Measurements from ENCODE around the gene HLA-DRA.
"Not testable (repeated sequence)": the region's sequence is repeated elsewhere in the genome, so short reads cannot be mapped to it uniquely, and the experiment has no call there.

The HLA-DRA gene

DNA sequence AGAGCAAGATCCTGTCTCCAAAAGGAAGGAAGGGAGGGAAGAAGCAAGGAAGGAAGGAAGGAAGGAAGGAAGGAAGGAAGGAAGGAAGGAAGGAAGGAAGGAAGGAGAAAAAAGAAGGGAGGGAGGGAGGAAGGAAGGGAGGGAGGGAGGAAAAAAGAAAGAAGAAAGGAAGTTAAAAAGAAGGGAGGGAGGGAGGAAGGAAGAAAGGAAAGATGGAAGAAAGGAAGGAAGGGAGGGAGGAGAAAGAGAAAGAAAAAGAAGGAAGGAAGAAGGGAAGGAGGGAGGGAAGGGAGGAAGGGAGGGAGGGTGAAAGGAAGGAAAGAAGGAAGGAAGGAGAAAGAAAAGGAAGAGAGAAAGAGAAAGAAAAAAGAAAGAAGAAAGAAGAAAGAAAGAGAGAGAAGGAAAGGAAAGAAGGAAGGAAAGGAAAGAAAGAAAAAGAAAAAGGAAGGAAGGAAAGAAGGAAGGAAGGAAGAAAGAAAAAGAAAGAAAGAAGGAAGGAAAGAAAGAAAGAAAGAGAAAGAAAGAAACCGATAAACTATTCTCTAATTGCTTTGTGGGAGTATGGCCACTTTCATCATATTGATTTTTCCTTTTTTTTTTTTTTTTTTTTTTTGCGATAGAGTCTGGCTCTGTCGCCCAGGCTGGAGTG is 9.5 kb downstream of the HLA-DRA start:
- Histone ChIP-seq H3K4me3 (ENCODE audit: low read depth, low read length) (no peak overlapping the region), H3K4me1 (ENCODE audit: control insufficient read depth, insufficient read depth, low read length, unreplicated experiment) (no peaks in the 10 kb centered on the region), H3K27ac (ENCODE audit: low read depth, low read length) (no peak overlapping the region), H3K79me2 (ENCODE audit: control insufficient read depth, insufficient read depth, low read length, unreplicated experiment) (no peaks in the 10 kb centered on the region), H3K36me3 (ENCODE audit: insufficient read depth, low read length) (no peaks in the 10 kb centered on the region), H2AFZ (ENCODE audit: low read length, unreplicated experiment) (no peak overlapping the region), H3K27me3 (ENCODE audit: insufficient read depth, low read length) (peaks cover 24% of the 10 kb centered on the region)

DNA sequence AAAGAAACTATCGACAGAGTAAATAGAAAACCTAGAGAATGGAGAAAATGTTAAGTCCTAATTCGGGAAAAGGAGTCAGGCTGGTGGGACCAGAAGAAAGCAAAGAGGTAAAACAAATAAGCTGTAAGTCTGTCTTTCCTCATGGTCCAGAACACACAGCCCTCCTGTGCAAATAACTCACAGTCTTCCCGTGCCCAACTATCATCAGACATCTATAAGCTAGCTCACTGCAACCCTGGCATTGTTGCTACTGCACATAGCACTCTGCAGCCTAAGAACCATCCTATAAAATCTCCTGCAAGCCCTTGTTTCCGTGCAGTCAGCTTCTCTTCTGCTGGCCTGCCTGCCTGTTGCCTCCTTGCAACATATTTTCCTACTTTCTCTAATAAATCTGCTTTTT is 17.4 kb downstream of the HLA-DRA start:
- Histone ChIP-seq H3K79me2 (ENCODE audit: control insufficient read depth, insufficient read depth, low read length, unreplicated experiment) (no peaks in the 10 kb centered on the region), H3K27ac (ENCODE audit: low read depth, low read length) (no peak overlapping the region), H3K4me3 (ENCODE audit: low read depth, low read length) (no peak overlapping the region), H3K27me3 (ENCODE audit: insufficient read depth, low read length) (peaks cover 47% of the 10 kb centered on the region), H3K36me3 (ENCODE audit: insufficient read depth, low read length) (no peaks in the 10 kb centered on the region), H3K4me1 (ENCODE audit: control insufficient read depth, insufficient read depth, low read length, unreplicated experiment) (no peaks in the 10 kb centered on the region), H2AFZ (ENCODE audit: low read length, unreplicated experiment) (no peak overlapping the region)

DNA sequence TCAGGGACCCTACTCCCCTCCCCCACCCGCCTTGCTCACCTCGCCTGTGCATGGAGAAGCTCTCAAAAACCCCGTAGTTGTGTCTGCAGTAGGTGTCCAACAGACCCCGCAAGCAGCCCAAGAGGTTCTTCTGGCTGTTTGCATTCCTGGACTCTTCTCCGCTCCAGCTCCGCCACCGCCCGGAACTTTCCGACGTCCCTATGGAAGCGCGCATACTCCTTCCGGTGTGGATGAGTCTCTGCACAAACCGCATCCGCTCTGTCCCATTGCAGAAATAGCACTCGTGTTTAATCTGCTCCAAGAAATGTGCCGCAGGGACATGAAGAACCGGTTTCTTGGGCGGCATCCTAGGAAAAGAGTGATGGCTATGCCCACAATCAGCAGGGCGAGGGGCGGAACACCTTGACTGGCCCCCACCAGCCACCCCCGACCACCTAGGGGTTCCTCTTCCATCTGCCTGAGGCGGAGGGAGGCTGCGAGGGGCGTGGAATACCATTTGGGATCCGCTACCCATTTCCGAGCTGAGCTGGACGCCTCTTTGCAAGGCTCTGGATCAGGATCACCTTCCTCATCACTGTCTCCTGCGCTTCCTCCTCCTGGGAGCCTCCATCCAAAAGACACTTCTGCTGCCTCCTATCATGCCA is 20.2 kb downstream of the HLA-DRA start:
- Histone ChIP-seq H3K27ac (ENCODE audit: low read depth, low read length) (no peak overlapping the region), H3K27me3 (ENCODE audit: insufficient read depth, low read length) (peaks cover 75% of the 10 kb centered on the region), H3K36me3 (ENCODE audit: insufficient read depth, low read length) (no peaks in the 10 kb centered on the region), H2AFZ (ENCODE audit: low read length, unreplicated experiment) (no peak overlapping the region), H3K79me2 (ENCODE audit: control insufficient read depth, insufficient read depth, low read length, unreplicated experiment) (no peaks in the 10 kb centered on the region), H3K4me1 (ENCODE audit: control insufficient read depth, insufficient read depth, low read length, unreplicated experiment) (no peaks in the 10 kb centered on the region), H3K4me3 (ENCODE audit: low read depth, low read length) (no peak overlapping the region)

- Histone ChIP-seq H3K4me1 (ENCODE audit: control insufficient read depth, insufficient read depth, low read length, unreplicated experiment) (no peaks in the 10 kb centered on the region), H2AFZ (ENCODE audit: low read length, unreplicated experiment) (no peak overlapping the region), H3K27me3 (ENCODE audit: insufficient read depth, low read length) (peaks cover 79% of the 10 kb centered on the region)
Observed at GRCh38 chr6:32460528-32460927, 20.8 kb downstream of the HLA-DRA start.

GRCh38 chr6:32461493-32461892 is 21.8 kb downstream of the HLA-DRA start:
- Histone ChIP-seq H2AFZ (ENCODE audit: low read length, unreplicated experiment) (no peak overlapping the region), H3K4me1 (ENCODE audit: control insufficient read depth, insufficient read depth, low read length, unreplicated experiment) (no peaks in the 10 kb centered on the region), H3K79me2 (ENCODE audit: control insufficient read depth, insufficient read depth, low read length, unreplicated experiment) (no peaks in the 10 kb centered on the region), H3K4me3 (ENCODE audit: low read depth, low read length) (no peak overlapping the region), H3K36me3 (ENCODE audit: insufficient read depth, low read length) (no peaks in the 10 kb centered on the region), H3K27me3 (ENCODE audit: insufficient read depth, low read length) (peaks cover 77% of the 10 kb centered on the region), H3K27ac (ENCODE audit: low read depth, low read length) (no peak overlapping the region)

More at GRCh38 chr6:32460528-32460927, 20.8 kb downstream of the HLA-DRA start:
- Histone ChIP-seq H3K27ac (ENCODE audit: low read depth, low read length) (no peak overlapping the region), H3K79me2 (ENCODE audit: control insufficient read depth, insufficient read depth, low read length, unreplicated experiment) (no peaks in the 10 kb centered on the region), H3K4me3 (ENCODE audit: low read depth, low read length) (no peak overlapping the region), H3K36me3 (ENCODE audit: insufficient read depth, low read length) (no peaks in the 10 kb centered on the region)

DNA sequence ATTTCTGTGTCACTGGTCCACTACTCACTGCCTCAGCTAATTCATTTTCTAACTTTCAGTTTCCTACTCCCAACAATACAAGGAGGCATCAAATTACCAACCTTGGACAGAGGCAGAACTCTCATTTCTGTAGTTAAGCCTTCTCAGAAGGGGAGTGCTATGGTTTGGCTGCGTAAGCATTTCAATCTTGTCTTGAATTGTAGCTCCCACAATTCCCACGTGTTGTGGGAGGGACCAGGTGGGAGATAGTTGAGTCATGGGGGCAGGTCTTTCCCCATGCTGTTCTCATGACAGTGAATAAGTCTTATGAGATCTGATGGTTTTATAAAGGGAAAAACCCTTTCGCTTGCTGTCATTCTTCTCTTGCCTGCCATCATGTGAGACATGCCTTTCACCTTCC is 22.9 kb downstream of the HLA-DRA start:
- no peak overlapping the region for H3K4me3 ChIP-seq (ENCODE audit: low read depth, low read length)
- H3K27me3 ChIP-seq (ENCODE audit: insufficient read depth, low read length), result peaks cover 73% of the 10 kb centered on the region
- no peak overlapping the region for H3K27ac ChIP-seq (ENCODE audit: low read depth, low read length)
- no peaks in the 10 kb centered on the region for H3K4me1 ChIP-seq (ENCODE audit: control insufficient read depth, insufficient read depth, low read length, unreplicated experiment)
- no peaks in the 10 kb centered on the region for H3K36me3 ChIP-seq (ENCODE audit: insufficient read depth, low read length)
- no peak overlapping the region for H2AFZ ChIP-seq (ENCODE audit: low read length, unreplicated experiment)
- H3K79me2 ChIP-seq (ENCODE audit: control insufficient read depth, insufficient read depth, low read length, unreplicated experiment), result no peaks in the 10 kb centered on the region

GRCh38 chr6:32467743-32468503 is 28.2 kb downstream of the HLA-DRA start:
- not testable (repeated sequence) for H3K4me1 ChIP-seq (ENCODE audit: control insufficient read depth, insufficient read depth, low read length, unreplicated experiment); H3K36me3 ChIP-seq (ENCODE audit: insufficient read depth, low read length); H2AFZ ChIP-seq (ENCODE audit: low read length, unreplicated experiment); H3K79me2 ChIP-seq (ENCODE audit: control insufficient read depth, insufficient read depth, low read length, unreplicated experiment); H3K4me3 ChIP-seq (ENCODE audit: low read depth, low read length); H3K27ac ChIP-seq (ENCODE audit: low read depth, low read length)
- peaks cover 51% of the 10 kb centered on the region for H3K27me3 ChIP-seq (ENCODE audit: insufficient read depth, low read length)

DNA sequence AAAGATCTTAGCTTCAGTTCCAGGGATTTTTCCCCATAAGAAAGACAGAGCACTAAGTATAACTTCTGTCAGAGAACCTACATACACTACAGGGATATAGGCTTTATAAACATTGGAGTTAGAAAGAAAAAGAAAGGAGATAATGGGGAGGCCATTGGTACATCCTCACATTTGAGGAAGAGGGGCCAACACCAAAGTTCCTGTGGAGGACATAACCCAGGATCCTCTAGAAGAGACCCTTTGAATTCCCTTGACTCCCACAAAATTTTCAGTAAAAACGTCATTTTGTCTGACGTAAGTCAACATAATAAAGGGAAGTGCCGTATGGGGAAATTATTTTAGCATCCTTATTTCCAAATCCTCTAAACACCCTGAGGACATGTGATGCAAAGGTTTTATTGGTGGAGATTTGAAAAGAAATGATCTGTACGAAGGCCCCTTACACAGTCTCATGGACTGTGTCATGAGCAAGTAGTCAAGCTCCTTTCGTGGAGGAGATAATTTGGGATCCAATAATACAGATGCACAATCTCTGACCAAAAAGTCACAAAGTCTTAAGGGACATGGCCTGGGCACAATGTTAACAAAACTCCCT is 33.2 kb downstream of the HLA-DRA start:
- H3K36me3 ChIP-seq (ENCODE audit: insufficient read depth, low read length), result no peaks in the 10 kb centered on the region
- peaks cover 25% of the 10 kb centered on the region for H3K27me3 ChIP-seq (ENCODE audit: insufficient read depth, low read length)
- no peak overlapping the region for H2AFZ ChIP-seq (ENCODE audit: low read length, unreplicated experiment)
- H3K4me3 ChIP-seq (ENCODE audit: low read depth, low read length), result no peak overlapping the region
- no peaks in the 10 kb centered on the region for H3K4me1 ChIP-seq (ENCODE audit: control insufficient read depth, insufficient read depth, low read length, unreplicated experiment)
- no peak overlapping the region for H3K27ac ChIP-seq (ENCODE audit: low read depth, low read length)
- H3K79me2 ChIP-seq (ENCODE audit: control insufficient read depth, insufficient read depth, low read length, unreplicated experiment), result no peaks in the 10 kb centered on the region

- H2AFZ ChIP-seq (ENCODE audit: low read length, unreplicated experiment); H3K4me3 ChIP-seq (ENCODE audit: low read depth, low read length); H3K27ac ChIP-seq (ENCODE audit: low read depth, low read length); H3K36me3 ChIP-seq (ENCODE audit: insufficient read depth, low read length); H3K79me2 ChIP-seq (ENCODE audit: control insufficient read depth, insufficient read depth, low read length, unreplicated experiment); H3K4me1 ChIP-seq (ENCODE audit: control insufficient read depth, insufficient read depth, low read length, unreplicated experiment): not testable (repeated sequence)
- H3K27me3 ChIP-seq (ENCODE audit: insufficient read depth, low read length), result peaks cover 25% of the 10 kb centered on the region
Observed at GRCh38 chr6:32473376-32474348, 34.0 kb downstream of the HLA-DRA start.

Data from ACC112 (cell line).